Activated B cell treated with CpG ODN at 0.5 μM for 24 hours (primary cell): ENCODE measurements around the gene MIEN1. TPM values are rescaled to one million over a fixed set of nuclear protein-coding genes. Genes with fewer than 3 reads are reported as not detected.

ENCODE experiments used
- ATAC-seq: fragments of 200-7000 bp; cut with Tn5 transposase; one replicate; pipeline ENCODE4 v1.10.0; 2021; ENCODE audit warnings: low read depth, mild to moderate bottlenecking, moderate library complexity
- CTCF ChIA-PET: fragments of 350-600 bp; sonication (Branson Sonifier 250); formaldehyde crosslinking; loops from one replicate; lab custom pipeline; 2021; ENCODE audit warnings: antibody characterized with exemption; lab: Charles Lee
- POLR2A ChIA-PET: fragments of 350-600 bp; sonication (Branson Sonifier 250); formaldehyde crosslinking; loops from one replicate; lab custom pipeline; 2021; ENCODE audit warnings: antibody characterized with exemption; lab: Charles Lee
- DNase-seq: peaks from one replicate; pipeline ENCODE4 v3.0.0; 2022
- H3K27ac Mint-ChIP-seq: one replicate; pipeline ENCODE4 v1.8.0; 2020; ENCODE audit warnings: mixed read lengths
- H3K27me3 Mint-ChIP-seq: one replicate; pipeline ENCODE4 v1.8.0; 2021; ENCODE audit warnings: mixed read lengths
- H3K36me3 Mint-ChIP-seq: one replicate; pipeline ENCODE4 v1.8.0; 2021; ENCODE audit warnings: low read depth, mixed read lengths
- H3K4me1 Mint-ChIP-seq: one replicate; pipeline ENCODE4 v1.8.0; 2021; ENCODE audit warnings: mixed read lengths
- H3K4me3 Mint-ChIP-seq: one replicate; pipeline ENCODE4 v1.8.0; 2020; ENCODE audit warnings: mild to moderate bottlenecking, mixed read lengths
- H3K9me3 Mint-ChIP-seq: one replicate; pipeline ENCODE4 v1.8.0; 2020; ENCODE audit warnings: mixed read lengths
- intact Hi-C: fragments of 100-400 bp; cut with micrococcal nuclease; formaldehyde crosslinking; loops from one replicate; pipeline ENCODE4 v1.15.1; 2024
- total RNA-seq: library from RNA; stranded (reverse); gene quantifications from 2 replicates; pipeline ENCODE4 v1.2.3, GENCODE V29; 2022
- TF ChIP-seq, protein P1 (sequence below): fragments of 200-600 bp; IDR thresholded peaks from one replicate; pipeline ENCODE4 v1.8.0; 2022; ENCODE audit warnings: antibody characterized with exemption, mild to moderate bottlenecking

MIEN1 gene
- total RNA-seq, 1 donor from 2014 or later, result 42.2 TPM

DNA sequence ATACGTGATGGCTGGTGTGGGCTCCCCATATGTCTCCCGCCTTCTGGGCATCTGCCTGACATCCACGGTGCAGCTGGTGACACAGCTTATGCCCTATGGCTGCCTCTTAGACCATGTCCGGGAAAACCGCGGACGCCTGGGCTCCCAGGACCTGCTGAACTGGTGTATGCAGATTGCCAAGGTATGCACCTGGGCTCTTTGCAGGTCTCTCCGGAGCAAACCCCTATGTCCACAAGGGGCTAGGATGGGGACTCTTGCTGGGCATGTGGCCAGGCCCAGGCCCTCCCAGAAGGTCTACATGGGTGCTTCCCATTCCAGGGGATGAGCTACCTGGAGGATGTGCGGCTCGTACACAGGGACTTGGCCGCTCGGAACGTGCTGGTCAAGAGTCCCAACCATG lies 5.6 kb downstream of the MIEN1 start:
- ATAC-seq (no peak), DNase-seq (no peak)
- no peak overlapping the region for H3K27ac Mint-ChIP-seq
- TF ChIP-seq, protein P1, sequence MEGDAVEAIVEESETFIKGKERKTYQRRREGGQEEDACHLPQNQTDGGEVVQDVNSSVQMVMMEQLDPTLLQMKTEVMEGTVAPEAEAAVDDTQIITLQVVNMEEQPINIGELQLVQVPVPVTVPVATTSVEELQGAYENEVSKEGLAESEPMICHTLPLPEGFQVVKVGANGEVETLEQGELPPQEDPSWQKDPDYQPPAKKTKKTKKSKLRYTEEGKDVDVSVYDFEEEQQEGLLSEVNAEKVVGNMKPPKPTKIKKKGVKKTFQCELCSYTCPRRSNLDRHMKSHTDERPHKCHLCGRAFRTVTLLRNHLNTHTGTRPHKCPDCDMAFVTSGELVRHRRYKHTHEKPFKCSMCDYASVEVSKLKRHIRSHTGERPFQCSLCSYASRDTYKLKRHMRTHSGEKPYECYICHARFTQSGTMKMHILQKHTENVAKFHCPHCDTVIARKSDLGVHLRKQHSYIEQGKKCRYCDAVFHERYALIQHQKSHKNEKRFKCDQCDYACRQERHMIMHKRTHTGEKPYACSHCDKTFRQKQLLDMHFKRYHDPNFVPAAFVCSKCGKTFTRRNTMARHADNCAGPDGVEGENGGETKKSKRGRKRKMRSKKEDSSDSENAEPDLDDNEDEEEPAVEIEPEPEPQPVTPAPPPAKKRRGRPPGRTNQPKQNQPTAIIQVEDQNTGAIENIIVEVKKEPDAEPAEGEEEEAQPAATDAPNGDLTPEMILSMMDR, result no peak
- no peaks in the 10 kb centered on the region for H3K9me3 Mint-ChIP-seq
- intact Hi-C loops, result no loop called here
- H3K27me3 Mint-ChIP-seq, result no peaks in the 10 kb centered on the region
- ChIA-PET CTCF (no interaction called here), POLR2A (no interaction called here)
- peaks cover 15% of the 10 kb centered on the region for H3K4me1 Mint-ChIP-seq
- H3K36me3 Mint-ChIP-seq, result peaks cover 31% of the 10 kb centered on the region
- H3K4me3 Mint-ChIP-seq, result no peak overlapping the region

GRCh38 chr17:39722965-39723848 lies 7.1 kb downstream of the MIEN1 start:
- TF ChIP-seq, protein P1, result no peak
- DNase-seq, result no peak

GRCh38 chr17:39722104-39722503 lies 8.2 kb downstream of the MIEN1 start:
- ATAC-seq (no peak), DNase-seq (no peak)
- intact Hi-C loops, result no loop called here
- ChIA-PET CTCF (interaction anchor here (1.4 kb wide), 1 partner anchor 8 kb away, joined by 3 read pairs; the partner anchor contains the start of gene MIEN1), POLR2A (interaction anchor here (1.5 kb wide), 1 partner anchor 8 kb away, joined by 6 read pairs; the partner anchor contains the start of gene MIEN1)
- TF ChIP-seq, protein P1, result no peak
- Mint-ChIP-seq H3K4me3 (no peak overlapping the region), H3K27ac (no peak overlapping the region), H3K9me3 (no peaks in the 10 kb centered on the region), H3K36me3 (peaks cover 14% of the 10 kb centered on the region), H3K27me3 (no peaks in the 10 kb centered on the region), H3K4me1 (peaks cover 2% of the 10 kb centered on the region)

More at GRCh38 chr17:39722965-39723848, 7.1 kb downstream of the MIEN1 start:
- Mint-ChIP-seq H3K4me1 (peaks cover 2% of the 10 kb centered on the region), H3K36me3 (peaks cover 23% of the 10 kb centered on the region), H3K9me3 (no peaks in the 10 kb centered on the region), H3K27me3 (no peaks in the 10 kb centered on the region), H3K27ac (no peak overlapping the region), H3K4me3 (no peak overlapping the region)
- ChIA-PET CTCF (interaction anchor here (1.4 kb wide), 1 partner anchor 7 kb away, joined by 3 read pairs; the partner anchor contains the start of gene MIEN1), POLR2A (no interaction called here)
- peak; percentile 50 for ATAC-seq
- intact Hi-C loops, result no loop called here

- Mint-ChIP-seq H3K27ac (no peak overlapping the region), H3K36me3 (no peaks in the 10 kb centered on the region), H3K9me3 (no peaks in the 10 kb centered on the region), H3K4me1 (no peaks in the 10 kb centered on the region), H3K4me3 (no peak overlapping the region), H3K27me3 (no peaks in the 10 kb centered on the region)
- DNase-seq, result no peak
- ATAC-seq, result no peak
- CTCF ChIA-PET, result no interaction called here
- TF ChIP-seq, protein P1, result no peak
- POLR2A ChIA-PET, result no interaction called here
- intact Hi-C loops, result no loop called here
Measured at GRCh38 chr17:39719563-39720355, 10.6 kb downstream of the MIEN1 start.

DNA sequence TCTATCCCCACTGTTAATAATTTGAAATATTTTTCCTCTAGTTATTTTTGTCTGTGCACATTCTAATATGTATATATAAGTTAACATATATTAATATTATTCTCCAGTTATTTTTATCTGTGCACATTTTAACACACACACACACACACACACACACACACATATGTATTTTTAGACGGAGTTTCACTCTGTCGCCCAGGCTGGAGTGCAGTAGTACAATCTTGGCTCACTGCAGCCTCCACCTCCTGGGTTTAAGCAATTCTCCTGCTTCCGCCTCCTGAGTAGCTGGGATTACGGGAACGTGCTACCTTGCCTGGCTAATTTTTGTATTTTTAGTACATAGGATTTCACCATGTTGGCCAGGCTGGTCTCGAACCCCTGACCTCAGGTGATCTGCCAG lies 12.7 kb downstream of the MIEN1 start:
- TF ChIP-seq, protein P1, result no peak
- ChIA-PET POLR2A (no interaction called here), CTCF (no interaction called here)
- no peak for DNase-seq
- H3K4me1 Mint-ChIP-seq, result no peaks in the 10 kb centered on the region
- H3K27ac Mint-ChIP-seq, result no peak overlapping the region
- intact Hi-C loops, result no loop called here
- H3K27me3 Mint-ChIP-seq, result no peaks in the 10 kb centered on the region
- H3K4me3 Mint-ChIP-seq, result no peak overlapping the region
- no peaks in the 10 kb centered on the region for H3K9me3 Mint-ChIP-seq
- ATAC-seq, result no peak
- no peaks in the 10 kb centered on the region for H3K36me3 Mint-ChIP-seq
